Measurements from ENCODE around the gene CEP63.

DNA sequence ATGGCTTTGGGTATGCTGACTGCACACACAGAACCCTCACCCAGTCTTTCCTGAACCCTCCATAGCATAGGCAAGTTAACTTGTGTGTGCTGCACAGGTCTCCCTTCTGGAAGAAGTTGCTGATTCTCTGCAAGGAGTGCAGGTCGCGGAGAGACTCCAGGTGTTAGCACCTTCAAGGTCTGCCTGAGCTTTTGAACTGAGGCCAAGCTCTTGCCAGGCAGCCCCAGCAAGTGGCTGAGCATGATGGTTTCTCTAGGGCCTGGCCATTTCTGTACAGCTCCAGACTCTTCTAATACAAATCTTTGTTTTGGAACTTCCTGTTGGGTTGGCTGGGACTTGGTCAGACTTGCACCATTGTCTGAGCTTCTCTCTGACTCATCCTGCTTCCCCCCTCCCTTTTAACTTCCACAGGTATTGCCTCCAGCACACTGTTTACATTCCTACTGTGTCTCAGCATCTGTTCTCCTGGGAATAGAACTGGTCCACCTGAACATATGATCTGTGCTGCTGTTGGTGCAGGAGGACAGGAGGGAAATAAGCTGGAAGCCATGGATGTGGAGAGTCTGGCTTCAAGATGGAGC, 111.6 kb downstream of the CEP63 start:
- TF ChIP-seq POLR2A (IDR thresholded peaks at IDR 0.05), result no peak
- TF ChIP-seq, protein P1, sequence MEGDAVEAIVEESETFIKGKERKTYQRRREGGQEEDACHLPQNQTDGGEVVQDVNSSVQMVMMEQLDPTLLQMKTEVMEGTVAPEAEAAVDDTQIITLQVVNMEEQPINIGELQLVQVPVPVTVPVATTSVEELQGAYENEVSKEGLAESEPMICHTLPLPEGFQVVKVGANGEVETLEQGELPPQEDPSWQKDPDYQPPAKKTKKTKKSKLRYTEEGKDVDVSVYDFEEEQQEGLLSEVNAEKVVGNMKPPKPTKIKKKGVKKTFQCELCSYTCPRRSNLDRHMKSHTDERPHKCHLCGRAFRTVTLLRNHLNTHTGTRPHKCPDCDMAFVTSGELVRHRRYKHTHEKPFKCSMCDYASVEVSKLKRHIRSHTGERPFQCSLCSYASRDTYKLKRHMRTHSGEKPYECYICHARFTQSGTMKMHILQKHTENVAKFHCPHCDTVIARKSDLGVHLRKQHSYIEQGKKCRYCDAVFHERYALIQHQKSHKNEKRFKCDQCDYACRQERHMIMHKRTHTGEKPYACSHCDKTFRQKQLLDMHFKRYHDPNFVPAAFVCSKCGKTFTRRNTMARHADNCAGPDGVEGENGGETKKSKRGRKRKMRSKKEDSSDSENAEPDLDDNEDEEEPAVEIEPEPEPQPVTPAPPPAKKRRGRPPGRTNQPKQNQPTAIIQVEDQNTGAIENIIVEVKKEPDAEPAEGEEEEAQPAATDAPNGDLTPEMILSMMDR (IDR thresholded peaks at IDR 0.05), result no peak

All from breast epithelium (tissue), 3 donors.